Esophagus squamous epithelium (tissue), 5 donors: ENCODE data around the gene KRT16. TPM values are rescaled to one million over a fixed set of nuclear protein-coding genes. Genes with fewer than 3 reads are reported as not detected.
"Not testable (repeated sequence)": the region's sequence is repeated elsewhere in the genome, so short reads cannot be mapped to it uniquely, and the experiment has no call there.

ENCODE experiments used
- DNase-seq: peaks from one replicate; lab custom pipeline; 2025; lab: John Stamatoyannopoulos, UW
- H3K27ac ChIP-seq, 4 donors: fragments of 200-600 bp; sonication (generic); one replicate each; pipeline ENCODE4 v1.5.1; 2016 to 2019; ENCODE audit warnings: mild to moderate bottlenecking in 1 of 4
- H3K27me3 ChIP-seq, 4 donors: fragments of 200-600 bp; sonication (generic); 1 replicate in 3 of 4; 2 replicates in 1 of 4; pipeline versions ENCODE4 v1.5.1 to v1.6.0; 2017 to 2021; ENCODE audit warnings: antibody characterized with exemption in 1 of 4
- H3K36me3 ChIP-seq, 3 donors: fragments of 200-600 bp; sonication (generic); one replicate each; pipeline ENCODE4 v1.5.1; 2016 to 2019
- H3K4me1 ChIP-seq, 3 donors: fragments of 200-600 bp; sonication (generic); one replicate each; pipeline ENCODE4 v1.5.1; 2017 to 2019
- H3K4me3 ChIP-seq, 4 donors: fragments of 200-600 bp; sonication (generic); 1 replicate in 3 of 4; 2 replicates in 1 of 4; pipeline ENCODE4 v1.5.1; 2016 to 2019; ENCODE audit warnings: mild to moderate bottlenecking in 2 of 4, moderate library complexity in 1 of 4
- H3K9me3 ChIP-seq, 3 donors: fragments of 200-600 bp; sonication (generic); one replicate each; pipeline ENCODE4 v1.5.1; 2016 to 2019
- CTCF ChIP-seq, 6 experiments: fragments of 450-650 bp in 4 of 6; fragments of 200-600 bp in 2 of 6; sonication (generic) in 2 of 6; IDR thresholded peaks; one replicate each; pipeline ENCODE4 v1.5.1; 2016 to 2019; ENCODE audit warnings: antibody characterized with exemption in 6 of 6, mild to moderate bottlenecking in 4 of 6, moderate library complexity in 4 of 6
- POLR2A ChIP-seq, 4 donors: fragments of 450-650 bp; IDR thresholded peaks; one replicate each; pipeline ENCODE4 v1.6.1; 2017; ENCODE audit warnings: antibody characterized with exemption in 4 of 4, mild to moderate bottlenecking in 4 of 4, moderate library complexity in 3 of 4
- WGBS, 2 donors: methylation state at CpG; one replicate each; pipeline ENCODE4 v1.1.5; 2018; 5-methylcytosine and 5-hydroxymethylcytosine counted together
- intact Hi-C: fragments of 100-400 bp; cut with DNase I; formaldehyde crosslinking; loops from one replicate; pipeline ENCODE4 v1.15.0; 2022
- total RNA-seq, 4 donors: library from RNA; depleted of rRNA; stranded (reverse); fragments of >200 nt; gene quantifications; one replicate each; pipeline ENCODE4 v1.1.0, GENCODE V29; 2016
- donor health status: DM: yes; HTN: yes; CAD: no.

KRT16 gene
- total RNA-seq, 4 donors from 2014 or later: 156 to 6,712 (median 1,275) TPM

GRCh38 chr17:41625602-41626001, 13.0 kb upstream of the KRT16 start:
- no peaks in the 10 kb centered on the region for H3K36me3 ChIP-seq
- peaks cover 13 to 60% (median 20%) of the 10 kb centered on the region in 3 donors for H3K4me1 ChIP-seq
- intact Hi-C loops: no loop called here
- 50 to 77% methylated on average over 1 to 3 of the region's 16 CpGs for WGBS, 2 donors
- H3K9me3 ChIP-seq: no peaks in the 10 kb centered on the region
- TF ChIP-seq POLR2A (IDR thresholded peaks at IDR 0.05): no peak
- TF ChIP-seq CTCF (IDR thresholded peaks at IDR 0.05): no peak
- no peak overlapping the region for H3K4me3 ChIP-seq
- H3K27ac ChIP-seq: peak overlapping the region in 1 of 4 donors; percentile 21
- H3K27me3 ChIP-seq: peaks cover 0 to 84% (median 0%) of the 10 kb centered on the region in 4 donors
- no peak for DNase-seq

GRCh38 chr17:41624208-41625101, 11.9 kb upstream of the KRT16 start, which contains the start of gene KRT17:
TSS of gene KRT17 (minus strand) at chr17:41624575. CDS start at chr17:41624509, 66 bp downstream.
- Histone ChIP-seq H3K36me3 (no peaks in the 10 kb centered on the region), H3K9me3 (no peaks in the 10 kb centered on the region), H3K4me1 (peaks cover 13 to 64% (median 20%) of the 10 kb centered on the region in 3 donors), H3K27ac (peak within 1 kb of the TSS in 2 of 4 donors; percentile 9 to 21), H3K4me3 (peak within 1 kb of the TSS in 1 of 4 donors; percentile 6), H3K27me3 (peaks cover 0 to 85% (median 0%) of the 10 kb centered on the region in 4 donors)
- 26 to 30% methylated on average over 8 to 13 of the region's 33 CpGs for WGBS, 2 donors
- intact Hi-C loops: no loop called here
- no peak for DNase-seq
- TF ChIP-seq POLR2A (IDR thresholded peaks at IDR 0.05) (no peak), CTCF (IDR thresholded peaks at IDR 0.05) (peak in 1 of 6 experiments; percentile 21)

- H3K4me3 ChIP-seq, H3K27ac ChIP-seq, DNase-seq, intact Hi-C loops, H3K9me3 ChIP-seq, H3K36me3 ChIP-seq: not testable (repeated sequence)
- 24 to 31% methylated on average over 4 to 5 of the region's 10 CpGs for WGBS, 2 donors
- peaks cover 13 to 61% (median 19%) of the 10 kb centered on the region in 3 donors for H3K4me1 ChIP-seq
- H3K27me3 ChIP-seq: peaks cover 0 to 85% (median 0%) of the 10 kb centered on the region in 4 donors
Observed at GRCh38 chr17:41623184-41623861, 10.8 kb upstream of the KRT16 start.

- peaks cover 13 to 58% (median 14%) of the 10 kb centered on the region in 3 donors for H3K4me1 ChIP-seq
- H3K4me3 ChIP-seq, H3K27ac ChIP-seq, H3K9me3 ChIP-seq, H3K36me3 ChIP-seq, DNase-seq, intact Hi-C loops: not testable (repeated sequence)
- peaks cover 0 to 85% (median 0%) of the 10 kb centered on the region in 4 donors for H3K27me3 ChIP-seq
- WGBS, 2 donors: 34 to 68% methylated on average over 5 to 16 of the region's 19 CpGs
Observed at GRCh38 chr17:41622340-41623183, 10.0 kb upstream of the KRT16 start.

GRCh38 chr17:41621916-41622315, 9.3 kb upstream of the KRT16 start:
- H3K27me3 ChIP-seq: peaks cover 0 to 85% (median 0%) of the 10 kb centered on the region in 4 donors
- no peaks in the 10 kb centered on the region for H3K9me3 ChIP-seq
- no peak overlapping the region for H3K27ac ChIP-seq
- peaks cover 13 to 61% (median 14%) of the 10 kb centered on the region in 3 donors for H3K4me1 ChIP-seq
- no peak for DNase-seq
- H3K36me3 ChIP-seq: no peaks in the 10 kb centered on the region
- no peak overlapping the region for H3K4me3 ChIP-seq
- 45 to 90% methylated on average over 2 of the region's 2 CpGs for WGBS, 2 donors
- intact Hi-C loops: no loop called here
- TF ChIP-seq CTCF (IDR thresholded peaks at IDR 0.05) (no peak), POLR2A (IDR thresholded peaks at IDR 0.05) (no peak)

GRCh38 chr17:41621435-41621817, 8.9 kb upstream of the KRT16 start:
- H3K4me3 ChIP-seq, H3K36me3 ChIP-seq, H3K9me3 ChIP-seq, intact Hi-C loops, H3K27ac ChIP-seq, DNase-seq: not testable (repeated sequence)
- Histone ChIP-seq H3K4me1 (peaks cover 13 to 61% (median 14%) of the 10 kb centered on the region in 3 donors), H3K27me3 (peaks cover 0 to 86% (median 0%) of the 10 kb centered on the region in 4 donors)
- WGBS, 2 donors: 89 to 91% methylated on average over 11 of the region's 11 CpGs
